Mesothelial cell of epicardium (in vitro differentiated cells): ENCODE results near the gene CENPH. TPM values are rescaled to one million over a fixed set of nuclear protein-coding genes. Genes with fewer than 3 reads are reported as not detected.
A peak's percentile ranks its signal among the peaks of the same experiment; 100 is the strongest.
"Not testable (repeated sequence)": the region's sequence is repeated elsewhere in the genome, so short reads cannot be mapped to it uniquely, and the experiment has no call there.

Experiments used
- DNase-seq, 2 experiments: peaks; one replicate each; pipeline ENCODE4 v3.0.0; 2021; ENCODE audit warnings: low spot score in 2 of 2; ENCODE audit not compliant: unreplicated experiment in 2 of 2
- H3K27ac Mint-ChIP-seq: 2 replicates; pipeline ENCODE4 v1.8.0; 2021; ENCODE audit warnings: mixed read lengths
- H3K27me3 Mint-ChIP-seq: 2 replicates; pipeline ENCODE4 v1.8.0; 2021; ENCODE audit warnings: low read depth, mixed read lengths
- H3K36me3 Mint-ChIP-seq: 2 replicates; pipeline ENCODE4 v1.8.0; 2021; ENCODE audit warnings: mixed read lengths
- H3K4me1 Mint-ChIP-seq: 2 replicates; pipeline ENCODE4 v1.8.0; 2021; ENCODE audit warnings: mixed read lengths
- H3K4me3 Mint-ChIP-seq: 2 replicates; pipeline ENCODE4 v1.8.0; 2021; ENCODE audit warnings: mild to moderate bottlenecking, moderate library complexity, mixed read lengths
- H3K9me3 Mint-ChIP-seq: 2 replicates; pipeline ENCODE4 v1.8.0; 2021; ENCODE audit warnings: mixed read lengths
- CTCF ChIP-seq: fragments of 200-600 bp; sonication (generic); IDR thresholded peaks from one replicate; pipeline ENCODE4 v1.5.0; 2021; ENCODE audit warnings: antibody characterized with exemption; ENCODE audit not compliant: unreplicated experiment
- total RNA-seq: library from RNA; stranded (reverse); gene quantifications from 3 replicates; pipeline ENCODE4 v1.2.1, GENCODE V29; 2021

Gene CENPH
- total RNA-seq, 1 donor from 2014 or later: 15.1 TPM

- peaks cover 4% of the 10 kb centered on the region for H3K36me3 Mint-ChIP-seq
- no peak overlapping the region for H3K27ac Mint-ChIP-seq
- DNase-seq: no peak
- peaks cover 11% of the 10 kb centered on the region for H3K4me1 Mint-ChIP-seq
- no peaks in the 10 kb centered on the region for H3K27me3 Mint-ChIP-seq
- no peaks in the 10 kb centered on the region for H3K9me3 Mint-ChIP-seq
- no peak overlapping the region for H3K4me3 Mint-ChIP-seq
- TF ChIP-seq CTCF: no peak
These were observed 42.5 kb downstream of the CENPH start for GRCh38 chr5:69231851-69232250.

GRCh38 chr5:69234457-69235268 lies 45.3 kb downstream of the CENPH start, which contains the start of gene CDK7:
Gene CDK7, plus strand, starts transcription at chr5:69234886. Its CDS starts 90 bp downstream, at chr5:69234976.
- peaks cover 22% of the 10 kb centered on the region for H3K4me1 Mint-ChIP-seq

GRCh38 chr5:69236733-69237132 lies 47.4 kb downstream of the CENPH start:
- H3K9me3 Mint-ChIP-seq, H3K27me3 Mint-ChIP-seq, DNase-seq: not testable (repeated sequence)
- peak overlapping the region; percentile 56 for H3K4me3 Mint-ChIP-seq
- H3K36me3 Mint-ChIP-seq: peaks cover 24% of the 10 kb centered on the region
- H3K4me1 Mint-ChIP-seq: peaks cover 22% of the 10 kb centered on the region
- peak overlapping the region; percentile 70 for H3K27ac Mint-ChIP-seq

More at GRCh38 chr5:69234457-69235268, 45.3 kb downstream of the CENPH start, which contains the start of gene CDK7:
- H3K27me3 Mint-ChIP-seq: no peaks in the 10 kb centered on the region
- no peak for TF ChIP-seq CTCF
- peak within 1 kb of the TSS; percentile 99 for H3K4me3 Mint-ChIP-seq
- H3K27ac Mint-ChIP-seq: peak within 1 kb of the TSS; percentile 97
- no peaks in the 10 kb centered on the region for H3K9me3 Mint-ChIP-seq
- H3K36me3 Mint-ChIP-seq: peaks cover 12% of the 10 kb centered on the region
- peak; percentile 81 to 89 for DNase-seq

- Mint-ChIP-seq H3K27ac (no peak overlapping the region), H3K36me3 (peaks cover 33% of the 10 kb centered on the region), H3K27me3 (no peaks in the 10 kb centered on the region), H3K4me1 (peaks cover 22% of the 10 kb centered on the region), H3K9me3 (peaks cover 11% of the 10 kb centered on the region), H3K4me3 (no peak overlapping the region)
- no peak for TF ChIP-seq CTCF
- DNase-seq: no peak
These were observed 48.5 kb downstream of the CENPH start for GRCh38 chr5:69237877-69238276.

- no peak for TF ChIP-seq CTCF
These were observed 49.4 kb downstream of the CENPH start for GRCh38 chr5:69238760-69239251.

GRCh38 chr5:69242215-69242927 lies 53.0 kb downstream of the CENPH start:
- Mint-ChIP-seq H3K27ac (no peak overlapping the region), H3K4me3 (no peak overlapping the region), H3K4me1 (peaks cover 5% of the 10 kb centered on the region), H3K27me3 (no peaks in the 10 kb centered on the region), H3K36me3 (peaks cover 64% of the 10 kb centered on the region), H3K9me3 (peaks cover 33% of the 10 kb centered on the region)
- DNase-seq: no peak
- no peak for TF ChIP-seq CTCF

More at GRCh38 chr5:69238760-69239251, 49.4 kb downstream of the CENPH start:
- Mint-ChIP-seq H3K4me1 (peaks cover 22% of the 10 kb centered on the region), H3K27me3 (no peaks in the 10 kb centered on the region), H3K36me3 (peaks cover 39% of the 10 kb centered on the region), H3K9me3 (peaks cover 11% of the 10 kb centered on the region), H3K27ac (peak overlapping the region; percentile 30), H3K4me3 (no peak overlapping the region)
- DNase-seq: no peak
